ENCODE data around the gene KCNQ2.

KCNQ2 gene

DNA sequence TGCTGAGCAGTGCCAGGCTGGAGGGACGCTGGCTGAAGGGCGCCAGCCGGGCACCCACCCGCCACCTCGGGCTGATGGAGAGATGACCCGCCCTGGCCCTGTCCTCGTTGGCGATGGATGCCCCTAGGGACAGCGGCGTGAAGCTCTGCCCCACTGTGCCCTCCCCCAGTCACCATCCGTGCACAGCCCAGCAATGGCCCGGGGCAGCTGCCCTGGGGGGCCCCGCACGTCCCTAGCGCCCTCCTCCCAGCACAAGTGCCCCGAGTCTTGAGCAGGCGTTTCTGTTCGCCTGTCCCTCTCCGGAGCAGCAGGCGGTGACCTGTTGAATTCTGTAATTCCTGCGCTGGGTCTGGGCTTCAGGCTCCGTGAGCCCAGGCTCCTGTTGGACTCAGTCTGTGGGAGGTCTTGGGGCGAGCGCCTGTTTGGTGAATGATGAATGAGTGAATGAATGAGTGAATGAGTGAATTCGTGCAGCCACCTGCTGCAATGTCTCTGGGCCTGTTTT lies 74.5 kb downstream of the KCNQ2 start:
- no peak overlapping the region for H3K4me3 ChIP-seq
- H3K9ac ChIP-seq (ENCODE audit: insufficient read length), result no peak overlapping the region
- no peaks in the 10 kb centered on the region for H3K9me3 ChIP-seq (ENCODE audit: low read depth, low read length)
- H3K27ac ChIP-seq, result no peak overlapping the region
- no peak for TF ChIP-seq POLR2AphosphoS5 (IDR thresholded peaks at IDR 0.05; ENCODE audit: borderline replicate concordance, low read depth, low read length)
- TF ChIP-seq EZH2 (IDR thresholded peaks at IDR 0.05), result no peak
- TF ChIP-seq FOXP2 (optimal IDR thresholded peaks at IDR 0.05; ENCODE audit: control extremely low read depth, extremely low read length, insufficient read depth), result no peak
- DNase-seq (ENCODE audit: low read depth, low spot score), result no peak
- H3K36me3 ChIP-seq (ENCODE audit: insufficient read depth, low read length), result no peaks in the 10 kb centered on the region

DNA sequence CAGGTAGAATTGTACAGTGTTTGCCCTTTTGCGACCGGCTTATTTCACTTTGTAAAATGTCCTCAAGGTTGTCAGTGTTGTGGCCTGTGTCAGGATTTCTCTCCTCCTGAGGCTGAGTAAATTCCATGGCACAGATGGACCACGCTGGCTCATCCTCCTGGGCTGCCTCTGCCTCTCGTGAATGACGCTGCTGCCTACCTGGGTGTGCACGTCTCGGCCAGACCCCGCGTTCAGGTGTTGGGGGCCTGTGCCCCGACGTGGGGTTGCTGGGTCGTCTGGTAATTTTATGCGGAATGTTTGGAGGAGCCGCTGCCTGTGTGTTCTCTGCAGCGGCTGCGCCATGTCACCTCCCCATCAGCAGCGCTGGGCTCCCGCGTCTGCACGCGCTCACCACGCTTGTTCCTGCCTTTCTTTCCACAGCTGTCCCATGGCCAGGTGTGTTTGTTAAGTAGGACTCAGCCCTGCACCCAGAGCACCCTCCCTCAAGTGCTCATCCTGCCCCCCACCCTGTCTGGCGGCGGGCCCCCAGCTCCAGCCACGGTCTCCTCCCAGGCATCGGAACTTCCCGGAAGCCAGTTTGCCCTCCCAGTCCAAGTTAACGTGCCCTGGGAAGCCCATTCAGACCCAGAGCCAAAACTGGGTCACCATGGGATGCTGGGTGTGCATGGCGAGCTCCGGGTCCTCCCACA lies 75.2 kb downstream of the KCNQ2 start:
- DNase-seq (ENCODE audit: low read depth, low spot score), result no peak
- H3K27ac ChIP-seq, result no peak overlapping the region
- H3K9ac ChIP-seq (ENCODE audit: insufficient read length), result no peak overlapping the region
- TF ChIP-seq FOXP2 (optimal IDR thresholded peaks at IDR 0.05; ENCODE audit: control extremely low read depth, extremely low read length, insufficient read depth) (no peak), POLR2AphosphoS5 (IDR thresholded peaks at IDR 0.05; ENCODE audit: borderline replicate concordance, low read depth, low read length) (no peak), EZH2 (IDR thresholded peaks at IDR 0.05) (no peak)
- H3K4me3 ChIP-seq, result no peak overlapping the region
- no peaks in the 10 kb centered on the region for H3K36me3 ChIP-seq (ENCODE audit: insufficient read depth, low read length)
- H3K9me3 ChIP-seq (ENCODE audit: low read depth, low read length), result no peaks in the 10 kb centered on the region

DNA sequence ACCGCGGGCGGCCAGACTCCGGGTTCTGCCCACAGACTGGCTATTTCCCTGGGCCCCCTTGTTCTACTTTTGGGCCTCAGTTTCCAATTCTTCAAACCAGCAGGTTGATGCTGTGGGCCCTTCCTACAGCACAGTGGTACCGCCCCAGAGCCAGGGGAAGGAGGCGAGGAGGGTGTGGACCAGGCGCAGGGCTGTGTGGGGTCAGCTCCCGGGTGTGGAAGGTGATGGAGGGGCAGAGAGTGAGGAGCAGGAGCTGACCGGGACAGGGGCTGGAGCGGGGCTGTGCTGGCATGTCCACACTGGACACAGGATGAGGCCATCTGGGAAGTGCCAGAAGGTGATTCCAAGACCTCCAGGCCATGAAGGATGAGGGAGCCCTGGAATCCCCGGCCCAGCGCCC lies 76.2 kb downstream of the KCNQ2 start:
- Histone ChIP-seq H3K9me3 (ENCODE audit: low read depth, low read length) (no peaks in the 10 kb centered on the region), H3K27ac (no peak overlapping the region), H3K9ac (ENCODE audit: insufficient read length) (no peak overlapping the region), H3K36me3 (ENCODE audit: insufficient read depth, low read length) (no peaks in the 10 kb centered on the region), H3K4me3 (no peak overlapping the region)
- TF ChIP-seq FOXP2 (optimal IDR thresholded peaks at IDR 0.05; ENCODE audit: control extremely low read depth, extremely low read length, insufficient read depth) (no peak), EZH2 (IDR thresholded peaks at IDR 0.05) (no peak), POLR2AphosphoS5 (IDR thresholded peaks at IDR 0.05; ENCODE audit: borderline replicate concordance, low read depth, low read length) (no peak)
- no peak for DNase-seq (ENCODE audit: low read depth, low spot score)

DNA sequence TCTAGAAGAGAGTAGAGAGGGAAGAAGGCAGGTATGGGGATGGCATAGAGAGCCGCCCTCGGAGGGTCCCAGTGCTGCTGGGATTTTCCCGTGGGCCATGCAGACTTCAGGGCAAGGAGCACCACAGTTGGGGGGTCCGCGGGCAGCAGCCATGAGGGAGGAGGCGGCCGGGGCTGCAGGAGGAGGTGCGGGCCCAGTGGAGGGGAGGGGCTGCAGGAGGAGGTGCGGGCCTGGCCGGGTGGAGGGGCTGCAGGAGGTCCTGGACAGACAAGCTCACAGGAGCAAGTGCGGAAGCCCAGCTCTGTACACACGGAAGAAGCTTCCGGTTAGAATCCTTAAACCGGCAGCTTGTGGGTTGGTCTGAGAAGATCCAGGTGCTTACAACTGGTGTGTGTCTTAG lies 76.7 kb downstream of the KCNQ2 start:
- TF ChIP-seq EZH2 (IDR thresholded peaks at IDR 0.05), result no peak
- no peak for TF ChIP-seq FOXP2 (optimal IDR thresholded peaks at IDR 0.05; ENCODE audit: control extremely low read depth, extremely low read length, insufficient read depth)
- Histone ChIP-seq H3K4me3 (no peak overlapping the region), H3K9me3 (ENCODE audit: low read depth, low read length) (no peaks in the 10 kb centered on the region), H3K9ac (ENCODE audit: insufficient read length) (no peak overlapping the region), H3K36me3 (ENCODE audit: insufficient read depth, low read length) (no peaks in the 10 kb centered on the region), H3K27ac (no peak overlapping the region)
- DNase-seq (ENCODE audit: low read depth, low spot score), result no peak

DNA sequence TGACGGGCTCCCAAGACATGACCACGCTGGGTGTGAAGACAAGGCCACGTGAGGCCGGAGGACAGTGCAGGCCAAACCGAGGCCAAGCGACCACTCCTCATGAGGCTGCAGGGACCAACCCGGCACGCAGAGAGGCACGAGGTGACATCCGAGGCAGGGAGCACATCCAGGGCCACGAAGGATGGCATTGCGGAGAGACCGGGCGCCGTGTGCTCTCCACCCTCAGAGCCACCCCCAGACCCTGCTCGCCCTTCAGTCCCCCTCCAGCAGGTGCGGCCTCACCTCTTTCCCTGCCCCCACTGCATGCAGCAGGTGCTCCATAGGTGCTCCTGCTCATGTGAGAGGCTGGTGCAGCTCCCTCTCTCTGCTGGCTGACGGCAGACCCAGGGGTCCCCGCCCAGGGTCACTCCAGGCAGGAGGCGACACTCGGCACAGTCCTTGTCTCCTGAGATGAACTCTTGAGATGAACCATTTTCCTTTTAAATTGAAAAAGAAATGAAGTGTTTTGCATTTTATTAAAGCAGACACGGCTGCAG lies 77.5 kb downstream of the KCNQ2 start:
- no peak overlapping the region for H3K27ac ChIP-seq
- no peak overlapping the region for H3K4me3 ChIP-seq
- no peak overlapping the region for H3K9ac ChIP-seq (ENCODE audit: insufficient read length)
- H3K9me3 ChIP-seq (ENCODE audit: low read depth, low read length), result no peaks in the 10 kb centered on the region
- TF ChIP-seq EZH2 (IDR thresholded peaks at IDR 0.05), result no peak
- TF ChIP-seq POLR2AphosphoS5 (IDR thresholded peaks at IDR 0.05; ENCODE audit: borderline replicate concordance, low read depth, low read length), result no peak
- TF ChIP-seq FOXP2 (optimal IDR thresholded peaks at IDR 0.05; ENCODE audit: control extremely low read depth, extremely low read length, insufficient read depth), result no peak
- H3K36me3 ChIP-seq (ENCODE audit: insufficient read depth, low read length), result no peaks in the 10 kb centered on the region
- no peak for DNase-seq (ENCODE audit: low read depth, low spot score)

DNA sequence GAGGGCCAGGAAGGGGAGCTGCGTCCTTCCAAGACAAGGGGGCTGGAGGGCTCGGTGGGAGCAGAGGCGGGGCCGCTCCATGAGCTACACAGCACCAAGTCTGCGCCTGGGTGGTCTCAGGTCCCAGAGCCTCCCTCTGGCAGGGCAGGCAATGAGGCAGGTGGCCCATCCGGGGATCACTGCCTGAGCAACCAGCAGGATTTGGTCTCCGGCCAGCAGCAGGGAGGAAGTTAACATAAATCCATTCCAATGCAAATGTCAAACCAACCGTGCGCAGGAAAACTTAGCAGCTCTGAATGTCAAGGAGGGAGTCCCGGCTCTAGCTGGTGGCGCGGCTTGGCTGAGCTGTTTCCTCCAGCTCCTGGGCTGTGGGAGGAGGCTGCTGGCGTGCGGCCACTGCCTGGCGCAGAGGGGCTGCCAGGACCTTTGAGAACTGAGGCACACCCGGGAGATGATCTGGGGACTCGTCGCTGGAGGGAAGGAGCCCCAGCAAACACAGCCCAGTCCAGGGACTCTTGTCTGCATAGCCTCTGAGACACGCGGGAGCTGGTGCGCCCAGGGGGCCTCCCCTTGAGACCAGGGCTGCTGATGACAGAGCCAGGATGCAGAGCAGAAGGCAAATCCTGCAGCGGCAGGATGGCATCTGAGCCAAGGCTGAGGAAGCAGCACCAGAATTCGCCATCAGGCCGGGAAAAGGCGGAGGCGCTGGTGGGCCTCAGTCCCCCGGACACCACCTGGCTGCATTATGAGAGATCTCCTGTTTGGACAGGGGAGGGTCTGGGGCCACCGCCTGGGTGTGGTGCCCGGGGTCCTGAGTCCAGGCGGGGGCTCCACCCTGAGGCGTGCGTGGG lies 78.2 kb downstream of the KCNQ2 start:
- DNase-seq (ENCODE audit: low read depth, low spot score), result no peak
- no peaks in the 10 kb centered on the region for H3K36me3 ChIP-seq (ENCODE audit: insufficient read depth, low read length)
- H3K4me3 ChIP-seq, result no peak overlapping the region
- no peaks in the 10 kb centered on the region for H3K9me3 ChIP-seq (ENCODE audit: low read depth, low read length)
- no peak overlapping the region for H3K9ac ChIP-seq (ENCODE audit: insufficient read length)
- no peak for TF ChIP-seq POLR2AphosphoS5 (IDR thresholded peaks at IDR 0.05; ENCODE audit: borderline replicate concordance, low read depth, low read length)
- no peak overlapping the region for H3K27ac ChIP-seq

DNA sequence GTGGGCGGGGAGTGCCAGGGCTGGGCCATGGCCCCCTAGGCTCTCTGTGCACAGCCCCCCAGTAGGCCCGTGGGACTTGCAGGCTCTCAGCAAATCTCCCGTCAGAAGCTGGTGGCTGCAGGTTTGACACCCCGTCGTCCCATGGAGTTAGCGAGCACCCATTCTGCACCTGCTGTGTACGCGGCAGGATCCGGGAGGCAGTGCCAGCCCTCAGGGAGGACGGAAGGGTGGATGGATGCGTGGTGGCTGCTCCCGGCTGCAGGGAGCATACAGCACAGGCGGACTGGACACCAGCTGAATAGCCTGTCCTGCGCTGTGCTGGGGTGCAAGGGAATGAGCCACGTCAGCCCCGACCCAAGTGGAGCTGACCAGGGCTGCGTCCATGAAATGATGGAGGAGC lies 78.9 kb downstream of the KCNQ2 start:
- Histone ChIP-seq H3K27ac (no peak overlapping the region), H3K9ac (ENCODE audit: insufficient read length) (no peak overlapping the region), H3K4me3 (no peak overlapping the region), H3K9me3 (ENCODE audit: low read depth, low read length) (no peaks in the 10 kb centered on the region), H3K36me3 (ENCODE audit: insufficient read depth, low read length) (no peaks in the 10 kb centered on the region)
- TF ChIP-seq POLR2AphosphoS5 (IDR thresholded peaks at IDR 0.05; ENCODE audit: borderline replicate concordance, low read depth, low read length), result no peak
- TF ChIP-seq EZH2 (IDR thresholded peaks at IDR 0.05), result no peak
- no peak for TF ChIP-seq FOXP2 (optimal IDR thresholded peaks at IDR 0.05; ENCODE audit: control extremely low read depth, extremely low read length, insufficient read depth)
- no peak for DNase-seq (ENCODE audit: low read depth, low spot score)

DNA sequence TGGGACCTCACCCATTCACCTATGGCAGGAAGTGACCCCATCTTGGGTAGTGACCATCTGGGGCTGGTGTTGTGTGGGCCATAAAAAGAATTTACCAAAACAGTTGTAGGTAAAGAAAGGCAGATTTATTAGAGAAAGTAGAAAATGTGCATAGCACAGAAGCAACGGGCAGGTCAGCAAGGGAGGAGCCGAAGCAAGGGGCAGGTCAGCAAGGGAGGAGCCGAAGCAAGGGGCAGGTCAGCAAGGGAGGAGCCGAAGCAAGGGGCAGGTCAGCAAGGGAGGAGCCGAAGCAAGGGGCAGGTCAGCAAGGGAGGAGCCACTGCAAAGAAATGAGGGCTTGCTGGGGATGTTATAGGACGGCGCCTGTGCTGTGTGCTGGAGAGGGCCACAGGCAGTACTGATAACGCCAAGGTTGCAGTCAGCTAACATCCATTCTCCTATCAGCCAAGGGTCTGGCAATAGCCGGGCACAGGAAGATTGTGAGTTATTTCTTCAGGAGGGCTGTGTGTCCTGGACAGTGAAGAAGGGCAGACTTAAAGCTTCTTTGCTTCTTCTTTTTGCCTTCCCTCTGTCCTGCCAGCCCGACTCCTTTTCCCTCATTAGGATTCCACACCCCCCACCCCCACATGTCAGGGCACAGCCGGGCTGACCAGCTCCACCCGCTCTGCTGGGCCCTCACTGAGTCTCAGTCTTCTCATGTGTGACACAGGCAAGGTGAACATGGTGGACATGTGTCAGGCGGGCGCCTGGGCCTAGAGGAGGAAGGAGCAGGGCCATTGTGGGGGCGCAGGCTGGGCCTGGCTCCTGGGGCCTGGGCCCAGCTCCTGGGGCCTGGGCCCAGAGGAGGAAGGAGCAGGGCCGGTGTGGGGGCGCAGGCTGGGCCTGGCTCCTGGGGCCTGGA lies 79.7 kb downstream of the KCNQ2 start:
- TF ChIP-seq FOXP2 (optimal IDR thresholded peaks at IDR 0.05; ENCODE audit: control extremely low read depth, extremely low read length, insufficient read depth) (no peak), EZH2 (IDR thresholded peaks at IDR 0.05) (no peak), POLR2AphosphoS5 (IDR thresholded peaks at IDR 0.05; ENCODE audit: borderline replicate concordance, low read depth, low read length) (no peak)
- Histone ChIP-seq H3K9ac (ENCODE audit: insufficient read length) (no peak overlapping the region), H3K36me3 (ENCODE audit: insufficient read depth, low read length) (no peaks in the 10 kb centered on the region), H3K4me3 (no peak overlapping the region), H3K27ac (no peak overlapping the region), H3K9me3 (ENCODE audit: low read depth, low read length) (no peaks in the 10 kb centered on the region)
- DNase-seq (ENCODE audit: low read depth, low spot score), result no peak
